CD14-positive monocyte (primary cell): ENCODE results near the gene SCN5A. TPM values are rescaled to one million over a fixed set of nuclear protein-coding genes. Genes with fewer than 3 reads are reported as not detected.

Experiments used
- DNase-seq, 3 donors: peaks; one replicate each; pipeline ENCODE4 v3.0.0-alpha.2; 2011 to 2022
- H2AFZ ChIP-seq: 2 replicates; pipeline ENCODE4 v1.6.0; 2012; ENCODE audit warnings: mild to moderate bottlenecking, low read depth, low read length, inconsistent platforms; ENCODE audit not compliant: insufficient read depth, poor library complexity, severe bottlenecking
- H3K27ac ChIP-seq, 2 donors: 1 replicate in 1 of 2; 2 replicates in 1 of 2; pipeline ENCODE4 v1.5.1; 2012 to 2013; ENCODE audit warnings: low read length in 2 of 2, control low read depth in 1 of 2, inconsistent platforms in 1 of 2, low read depth in 1 of 2, mild to moderate bottlenecking in 1 of 2
- H3K27me3 ChIP-seq, 2 donors: one replicate each; pipeline versions ENCODE4 v1.6.0 to v1.6.1; 2011 to 2013; ENCODE audit warnings: low read length in 2 of 2; ENCODE audit not compliant: control insufficient read depth in 2 of 2, insufficient read depth in 2 of 2
- H3K36me3 ChIP-seq, 2 donors: replicated peaks in 1 of 2; 1 replicate in 1 of 2; 2 replicates in 1 of 2; pipeline versions ENCODE4 v1.5.1 to v1.6.1; 2012 to 2013; ENCODE audit warnings: low read length in 2 of 2, control low read depth in 1 of 2, inconsistent platforms in 1 of 2, mild to moderate bottlenecking in 1 of 2; ENCODE audit not compliant: insufficient read depth in 2 of 2, control insufficient read depth in 1 of 2
- H3K4me1 ChIP-seq, 2 donors: 1 replicate in 1 of 2; 2 replicates in 1 of 2; pipeline versions ENCODE4 v1.5.1 to v1.6.1; 2012 to 2013; ENCODE audit warnings: low read length in 2 of 2, control low read depth in 1 of 2, inconsistent platforms in 1 of 2, mild to moderate bottlenecking in 1 of 2, moderate library complexity in 1 of 2; ENCODE audit not compliant: insufficient read depth in 2 of 2, control insufficient read depth in 1 of 2
- H3K4me2 ChIP-seq: replicated peaks from 2 replicates; pipeline ENCODE3; 2012; ENCODE audit warnings: low read length, moderate library complexity, mild to moderate bottlenecking; ENCODE audit not compliant: poor library complexity, severe bottlenecking; ENCODE audit errors: extremely low read depth
- H3K4me3 ChIP-seq, 3 experiments: fragments of 200-600 bp in 1 of 3; sonication (generic) in 1 of 3; replicated peaks in 1 of 3; 1 replicate in 2 of 3; 2 replicates in 1 of 3; pipeline ENCODE4 v1.5.1; 2011 to 2013; ENCODE audit warnings: low read length in 3 of 3, mild to moderate bottlenecking in 3 of 3, control low read depth in 2 of 3, low read depth in 2 of 3, inconsistent platforms in 1 of 3, moderate library complexity in 1 of 3
- H3K79me2 ChIP-seq: 2 replicates; pipeline ENCODE4 v1.6.0; 2012; ENCODE audit warnings: mild to moderate bottlenecking, control low read depth, inconsistent platforms, low read length, moderate library complexity; ENCODE audit not compliant: insufficient read depth
- H3K9ac ChIP-seq: 2 replicates; pipeline ENCODE4 v1.6.0; 2017; ENCODE audit warnings: low read length, mild to moderate bottlenecking; ENCODE audit not compliant: insufficient read depth, poor library complexity, severe bottlenecking
- H3K9me3 ChIP-seq, 2 donors: replicated peaks in 1 of 2; 1 replicate in 1 of 2; 2 replicates in 1 of 2; pipeline versions ENCODE4 v1.5.1 to v1.6.1; 2012 to 2013; ENCODE audit warnings: low read length in 2 of 2, control low read depth in 1 of 2; ENCODE audit not compliant: control insufficient read depth in 1 of 2, insufficient read depth in 1 of 2
- H4K20me1 ChIP-seq: 2 replicates; pipeline ENCODE4 v1.6.0; 2012; ENCODE audit warnings: mild to moderate bottlenecking, low read length, control low read depth, moderate library complexity; ENCODE audit not compliant: insufficient read depth
- H3K27ac Mint-ChIP-seq, 7 donors: one replicate each; pipeline ENCODE4 v1.8.0; 2020; ENCODE audit warnings: mild to moderate bottlenecking in 7 of 7, mixed read lengths in 7 of 7, moderate library complexity in 6 of 7, inconsistent platforms in 2 of 7
- H3K27me3 Mint-ChIP-seq, 3 donors: one replicate each; pipeline ENCODE4 v1.8.0; 2021 to 2022; ENCODE audit warnings: low read depth in 3 of 3, mild to moderate bottlenecking in 3 of 3, mixed read lengths in 3 of 3, moderate library complexity in 3 of 3, inconsistent platforms in 1 of 3
- H3K36me3 Mint-ChIP-seq, 2 donors: one replicate each; pipeline ENCODE4 v1.8.0; 2020; ENCODE audit warnings: mixed read lengths in 2 of 2, inconsistent platforms in 1 of 2, mild to moderate bottlenecking in 1 of 2
- H3K4me1 Mint-ChIP-seq: one replicate; pipeline ENCODE4 v1.8.0; 2020; ENCODE audit warnings: mild to moderate bottlenecking, mixed read lengths
- H3K4me3 Mint-ChIP-seq, 2 donors: one replicate each; pipeline ENCODE4 v1.8.0; 2020; ENCODE audit warnings: mild to moderate bottlenecking in 2 of 2, mixed read lengths in 2 of 2, moderate library complexity in 1 of 2
- H3K9me3 Mint-ChIP-seq, 7 donors: one replicate each; pipeline ENCODE4 v1.8.0; 2020 to 2022; ENCODE audit warnings: mixed read lengths in 7 of 7, mild to moderate bottlenecking in 6 of 7, moderate library complexity in 6 of 7, inconsistent platforms in 2 of 7
- CTCF ChIP-seq: fragments of 200-600 bp; IDR thresholded peaks from one replicate; pipeline ENCODE4 v1.8.0; 2022; ENCODE audit warnings: antibody characterized with exemption, mild to moderate bottlenecking
- WGBS: methylation state at CpG from one replicate; pipeline ENCODE4 v1.1.5; 2013; ENCODE audit warnings: missing lambda C conversion rate; ENCODE audit not compliant: insufficient coverage; 5-methylcytosine and 5-hydroxymethylcytosine counted together
- intact Hi-C, 2 donors: fragments of 100-400 bp; cut with micrococcal nuclease; formaldehyde crosslinking; loops; one replicate each; pipeline versions ENCODE4 v1.15.0 to v1.15.1; 2023
- polyA plus RNA-seq, 3 donors: library from polyadenylated mRNA; depleted of rRNA in 1 of 3; unstranded in 2 of 3; stranded (reverse) in 1 of 3; fragments of 300-500 nt in 2 of 3; fragments of >200 nt in 1 of 3; fragmentation: Illumina TruSeq in 2 of 3; gene quantifications; 1 replicate in 2 of 3; 2 replicates in 1 of 3; pipeline ENCODE4 v1.2.3, GENCODE V29; 2012 to 2021

Gene SCN5A
- polyA plus RNA-seq, 3 donors: not detected

GRCh38 chr3:38576131-38576525 is 73.4 kb downstream of the SCN5A start:
- no peaks in the 10 kb centered on the region for H3K36me3 Mint-ChIP-seq
- no peaks in the 10 kb centered on the region for H3K27me3 ChIP-seq
- DNase-seq: no peak

GRCh38 chr3:38575279-38575843 is 74.1 kb downstream of the SCN5A start:
- Mint-ChIP-seq H3K36me3 (no peaks in the 10 kb centered on the region), H3K27ac (no peak overlapping the region), H3K4me3 (no peak overlapping the region), H3K9me3 (peaks cover 0 to 13% (median 8%) of the 10 kb centered on the region in 7 donors), H3K27me3 (peaks cover 0 to 6% (median 3%) of the 10 kb centered on the region in 3 donors), H3K4me1 (peaks cover 4% of the 10 kb centered on the region)
- H3K79me2 ChIP-seq: no peaks in the 10 kb centered on the region
- TF ChIP-seq CTCF: no peak
- intact Hi-C loops: no loop called here
- H4K20me1 ChIP-seq: no peaks in the 10 kb centered on the region
- peaks cover 0 to 4% of the 10 kb centered on the region in 2 donors for H3K9me3 ChIP-seq
- no peak overlapping the region for H3K4me2 ChIP-seq
- no peak overlapping the region for H3K27ac ChIP-seq
- H3K4me3 ChIP-seq: no peak overlapping the region
- H3K4me1 ChIP-seq: no peaks in the 10 kb centered on the region
- no peak overlapping the region for H2AFZ ChIP-seq
- WGBS: 89% methylated on average over 15 of the region's 18 CpGs
- no peaks in the 10 kb centered on the region for H3K36me3 ChIP-seq
- no peak for DNase-seq
- no peaks in the 10 kb centered on the region for H3K27me3 ChIP-seq
- no peak overlapping the region for H3K9ac ChIP-seq

More at GRCh38 chr3:38576131-38576525, 73.4 kb downstream of the SCN5A start:
- no peaks in the 10 kb centered on the region for H3K36me3 ChIP-seq
- H3K27ac ChIP-seq: no peak overlapping the region
- no peak for TF ChIP-seq CTCF
- H3K9me3 ChIP-seq: peaks cover 0 to 4% of the 10 kb centered on the region in 2 donors
- H3K27me3 Mint-ChIP-seq: peaks cover 0 to 6% (median 3%) of the 10 kb centered on the region in 3 donors
- H4K20me1 ChIP-seq: no peaks in the 10 kb centered on the region
- H3K4me1 ChIP-seq: no peaks in the 10 kb centered on the region
- intact Hi-C loops: no loop called here
- no peak overlapping the region for H2AFZ ChIP-seq
- no peaks in the 10 kb centered on the region for H3K79me2 ChIP-seq
- H3K4me3 Mint-ChIP-seq: no peak overlapping the region
- H3K9ac ChIP-seq: no peak overlapping the region
- peaks cover 4% of the 10 kb centered on the region for H3K4me1 Mint-ChIP-seq
- WGBS: 74% methylated on average over 3 of the region's 5 CpGs
- no peak overlapping the region for H3K27ac Mint-ChIP-seq
- no peak overlapping the region for H3K4me2 ChIP-seq
- H3K4me3 ChIP-seq: no peak overlapping the region
- peaks cover 0 to 13% (median 6%) of the 10 kb centered on the region in 7 donors for H3K9me3 Mint-ChIP-seq
